ENCODE measurements around the gene OR52N5. TPM values are rescaled to one million over a fixed set of nuclear protein-coding genes. Genes with fewer than 3 reads are reported as not detected.

OR52N5 gene
- total and polyA plus RNA-seq, 9 of the 15 experiments (the other 6 are each of a cell fraction or from before 2014, with no cell fraction given), result not detected

DNA sequence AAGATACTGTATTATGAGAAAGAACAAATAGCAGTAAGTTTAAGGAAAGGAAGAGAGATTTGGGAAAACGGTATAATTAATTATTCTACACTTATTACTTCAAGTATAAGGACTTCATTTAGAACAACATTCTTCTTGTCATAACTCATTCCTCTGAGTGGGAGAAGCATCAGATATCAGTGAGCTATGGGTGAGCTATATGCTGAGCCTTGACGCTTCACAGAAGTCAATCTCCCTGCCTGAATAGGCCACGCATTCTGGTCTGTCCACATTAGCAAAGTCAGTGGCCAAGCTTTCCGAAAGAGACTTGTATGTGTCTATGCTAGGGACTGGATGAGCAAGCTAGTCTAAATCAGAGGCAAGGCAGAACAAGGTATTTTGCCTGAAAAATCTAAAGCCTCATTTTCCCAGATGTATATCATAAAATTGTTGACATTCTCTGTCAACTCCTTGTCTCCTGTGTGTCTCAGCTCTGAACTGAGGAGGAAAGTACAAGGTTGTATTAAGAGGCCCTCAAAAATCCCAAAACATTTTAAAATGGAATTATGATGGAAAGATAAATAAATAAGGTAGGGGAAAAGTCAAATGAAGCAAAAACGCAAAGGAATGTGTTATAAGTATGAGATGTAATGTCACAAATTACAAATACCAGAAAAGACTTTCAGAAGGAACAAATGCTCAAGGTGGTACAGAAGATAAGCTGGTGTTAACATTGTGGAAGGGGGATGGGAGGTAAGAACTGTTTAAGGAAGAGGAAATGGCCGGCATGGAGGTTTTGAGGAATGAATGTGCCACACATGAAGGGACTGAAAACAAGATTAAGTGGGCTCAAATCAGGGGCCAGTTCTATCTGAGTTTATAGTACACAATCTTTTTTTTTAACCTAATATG, 27.0 kb upstream of the OR52N5 start (continued):
- TF ChIP-seq, protein P1, sequence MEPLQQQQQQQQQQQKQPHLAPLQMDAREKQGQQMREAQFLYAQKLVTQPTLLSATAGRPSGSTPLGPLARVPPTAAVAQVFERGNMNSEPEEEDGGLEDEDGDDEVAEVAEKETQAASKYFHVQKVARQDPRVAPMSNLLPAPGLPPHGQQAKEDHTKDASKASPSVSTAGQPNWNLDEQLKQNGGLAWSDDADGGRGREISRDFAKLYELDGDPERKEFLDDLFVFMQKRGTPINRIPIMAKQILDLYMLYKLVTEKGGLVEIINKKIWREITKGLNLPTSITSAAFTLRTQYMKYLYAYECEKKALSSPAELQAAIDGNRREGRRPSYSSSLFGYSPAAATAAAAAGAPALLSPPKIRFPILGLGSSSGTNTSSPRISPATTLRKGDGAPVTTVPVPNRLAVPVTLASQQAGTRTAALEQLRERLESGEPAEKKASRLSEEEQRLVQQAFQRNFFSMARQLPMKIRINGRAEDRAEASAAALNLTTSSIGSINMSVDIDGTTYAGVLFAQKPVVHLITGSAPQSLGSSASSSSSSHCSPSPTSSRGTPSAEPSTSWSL (CRISPR knock-in tag; IDR thresholded peaks at IDR 0.05; ENCODE audit: borderline replicate concordance), result no peak
- TF ChIP-seq JUN (IDR thresholded peaks at IDR 0.05; ENCODE audit: borderline replicate concordance, low read depth, low read length), result no peak
- TF ChIP-seq JUN (CRISPR knock-in tag; IDR thresholded peaks at IDR 0.05; ENCODE audit: borderline replicate concordance), result no peak
- no peak for TF ChIP-seq CREBBP (IDR thresholded peaks at IDR 0.05; ENCODE audit: low read depth, low read length)
- TF ChIP-seq ZNF583 (CRISPR knock-in tag; IDR thresholded peaks at IDR 0.05), result no peak
- TF ChIP-seq ZNF174 (CRISPR knock-in tag; IDR thresholded peaks at IDR 0.05), result no peak
- no peak for TF ChIP-seq ZNF324 (CRISPR knock-in tag; IDR thresholded peaks at IDR 0.05)
- TF ChIP-seq FIP1L1 (IDR thresholded peaks at IDR 0.05; ENCODE audit: low read depth, low read length, poor library complexity, severe bottlenecking), result no peak
- TF ChIP-seq NFATC3 (IDR thresholded peaks at IDR 0.05), result no peak
- TF ChIP-seq ZNF431 (CRISPR knock-in tag; IDR thresholded peaks at IDR 0.05), result no peak
- no peak for TF ChIP-seq SNIP1 (IDR thresholded peaks at IDR 0.05; ENCODE audit: low read depth)
- no peak for TF ChIP-seq ZNF561 (CRISPR knock-in tag; conservative IDR thresholded peaks at IDR 0.05)
- TF ChIP-seq OTX1 (CRISPR knock-in tag; IDR thresholded peaks at IDR 0.05), result no peak
- no peak for TF ChIP-seq KAT2B (IDR thresholded peaks at IDR 0.05; ENCODE audit: low read depth, low read length)
- TF ChIP-seq ZNF224 (CRISPR knock-in tag; IDR thresholded peaks at IDR 0.05), result no peak
- TF ChIP-seq ARID1B (IDR thresholded peaks at IDR 0.05), result peak; percentile 96
- TF ChIP-seq, protein P2, sequence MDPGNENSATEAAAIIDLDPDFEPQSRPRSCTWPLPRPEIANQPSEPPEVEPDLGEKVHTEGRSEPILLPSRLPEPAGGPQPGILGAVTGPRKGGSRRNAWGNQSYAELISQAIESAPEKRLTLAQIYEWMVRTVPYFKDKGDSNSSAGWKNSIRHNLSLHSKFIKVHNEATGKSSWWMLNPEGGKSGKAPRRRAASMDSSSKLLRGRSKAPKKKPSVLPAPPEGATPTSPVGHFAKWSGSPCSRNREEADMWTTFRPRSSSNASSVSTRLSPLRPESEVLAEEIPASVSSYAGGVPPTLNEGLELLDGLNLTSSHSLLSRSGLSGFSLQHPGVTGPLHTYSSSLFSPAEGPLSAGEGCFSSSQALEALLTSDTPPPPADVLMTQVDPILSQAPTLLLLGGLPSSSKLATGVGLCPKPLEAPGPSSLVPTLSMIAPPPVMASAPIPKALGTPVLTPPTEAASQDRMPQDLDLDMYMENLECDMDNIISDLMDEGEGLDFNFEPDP (CRISPR knock-in tag; IDR thresholded peaks at IDR 0.05), result no peak
- TF ChIP-seq, protein P3, sequence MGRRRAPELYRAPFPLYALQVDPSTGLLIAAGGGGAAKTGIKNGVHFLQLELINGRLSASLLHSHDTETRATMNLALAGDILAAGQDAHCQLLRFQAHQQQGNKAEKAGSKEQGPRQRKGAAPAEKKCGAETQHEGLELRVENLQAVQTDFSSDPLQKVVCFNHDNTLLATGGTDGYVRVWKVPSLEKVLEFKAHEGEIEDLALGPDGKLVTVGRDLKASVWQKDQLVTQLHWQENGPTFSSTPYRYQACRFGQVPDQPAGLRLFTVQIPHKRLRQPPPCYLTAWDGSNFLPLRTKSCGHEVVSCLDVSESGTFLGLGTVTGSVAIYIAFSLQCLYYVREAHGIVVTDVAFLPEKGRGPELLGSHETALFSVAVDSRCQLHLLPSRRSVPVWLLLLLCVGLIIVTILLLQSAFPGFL (CRISPR knock-in tag; IDR thresholded peaks at IDR 0.05), result no peak
- no peak for TF ChIP-seq SNRNP70 (optimal IDR thresholded peaks at IDR 0.05; ENCODE audit: low read depth, low read length)
- no peak for TF ChIP-seq MAFG (tag; conservative IDR thresholded peaks at IDR 0.05)
- no peak for TF ChIP-seq MECOM (CRISPR knock-in tag; IDR thresholded peaks at IDR 0.05)
- no peak for TF ChIP-seq RAD51 (IDR thresholded peaks at IDR 0.05; ENCODE audit: borderline replicate concordance, low read depth)
- TF ChIP-seq TBL1XR1 (IDR thresholded peaks at IDR 0.05; ENCODE audit: low read length in 2 of 2), result peak in 1 of 2 experiments; percentile 14; a peak in 1 of 4 replicates
- no peak for TF ChIP-seq ELF4 (CRISPR knock-in tag; IDR thresholded peaks at IDR 0.05)
- no peak for TF ChIP-seq KLF10 (CRISPR knock-in tag; IDR thresholded peaks at IDR 0.05)
- TF ChIP-seq PCBP1 (IDR thresholded peaks at IDR 0.05; ENCODE audit: low read depth, low read length, poor library complexity, severe bottlenecking), result no peak
- no peak for TF ChIP-seq SMARCB1 (IDR thresholded peaks at IDR 0.05; ENCODE audit: insufficient read length, low read depth)
- TF ChIP-seq ZNF551 (CRISPR knock-in tag; IDR thresholded peaks at IDR 0.05), result no peak

All from K562 (cell line).